H9 (cell line): Measurements from ENCODE around the gene INSYN1. TPM values are rescaled to one million over a fixed set of nuclear protein-coding genes. Genes with fewer than 3 reads are reported as not detected.
A peak's percentile ranks its signal among the peaks of the same experiment; 100 is the strongest.

Source experiments
- DNase-seq: peaks from one replicate; pipeline ENCODE4 v3.0.0-alpha.2; 2017
- H2AFZ ChIP-seq: one replicate; pipeline ENCODE4 v1.6.1; 2013; ENCODE audit warnings: mild to moderate bottlenecking, low read length, control low read depth, moderate library complexity
- H2AK5ac ChIP-seq: 2 replicates; pipeline ENCODE4 v1.6.1; 2013; ENCODE audit warnings: low read length, control low read depth, mixed read lengths; ENCODE audit not compliant: insufficient read length
- H2BK120ac ChIP-seq: one replicate; pipeline ENCODE4 v1.6.1; 2013; ENCODE audit warnings: low read depth, mild to moderate bottlenecking, low read length, control low read depth, inconsistent platforms; ENCODE audit not compliant: poor library complexity, severe bottlenecking
- H2BK12ac ChIP-seq: 2 replicates; pipeline ENCODE4 v1.6.1; 2013; ENCODE audit warnings: low read length, control low read depth, mixed read lengths, low read depth; ENCODE audit not compliant: insufficient read length
- H2BK15ac ChIP-seq: 2 replicates; pipeline ENCODE4 v1.6.1; 2013; ENCODE audit warnings: low read depth, low read length, control low read depth
- H2BK20ac ChIP-seq: one replicate; pipeline ENCODE4 v1.6.1; 2013; ENCODE audit warnings: low read depth, mild to moderate bottlenecking, low read length, control low read depth, inconsistent platforms; ENCODE audit not compliant: poor library complexity, severe bottlenecking
- H2BK5ac ChIP-seq: 2 replicates; pipeline ENCODE4 v1.6.1; 2013; ENCODE audit warnings: low read length, control low read depth, mixed read lengths; ENCODE audit not compliant: insufficient read length
- H3K14ac ChIP-seq: 2 replicates; pipeline ENCODE4 v1.6.1; 2013; ENCODE audit warnings: low read length, control low read depth; ENCODE audit not compliant: insufficient read depth
- H3K18ac ChIP-seq: 2 replicates; pipeline ENCODE4 v1.6.1; 2013; ENCODE audit warnings: low read depth, mild to moderate bottlenecking, mixed read lengths, low read length, control low read depth; ENCODE audit not compliant: insufficient read length
- H3K23ac ChIP-seq: 2 replicates; pipeline ENCODE4 v1.6.1; 2013; ENCODE audit warnings: low read length, control low read depth, mixed read lengths, low read depth; ENCODE audit not compliant: insufficient read length
- H3K23me2 ChIP-seq: 2 replicates; pipeline ENCODE4 v1.6.1; 2013; ENCODE audit warnings: low read depth, mild to moderate bottlenecking, mixed read lengths, low read length, control low read depth; ENCODE audit not compliant: insufficient read length, poor library complexity, severe bottlenecking
- H3K27ac ChIP-seq: 2 replicates; pipeline ENCODE4 v1.5.1; 2013; ENCODE audit warnings: low read length, control low read depth, mixed read lengths, low read depth; ENCODE audit not compliant: insufficient read length
- H3K27me3 ChIP-seq: 2 replicates; pipeline ENCODE4 v1.6.1; 2013; ENCODE audit warnings: low read length, control low read depth, inconsistent platforms; ENCODE audit not compliant: insufficient read depth
- H3K4ac ChIP-seq: 2 replicates; pipeline ENCODE4 v1.6.1; 2013; ENCODE audit warnings: low read depth, mild to moderate bottlenecking, control low read depth, inconsistent platforms, low read length, moderate library complexity
- H3K4me1 ChIP-seq: 2 replicates; pipeline ENCODE4 v1.6.1; 2013; ENCODE audit warnings: low read length, control low read depth, inconsistent platforms; ENCODE audit not compliant: insufficient read depth
- H3K4me2 ChIP-seq: 2 replicates; pipeline ENCODE4 v1.6.1; 2013; ENCODE audit warnings: low read length, control low read depth, mixed read lengths; ENCODE audit not compliant: insufficient read length, insufficient read depth
- H3K56ac ChIP-seq: 2 replicates; pipeline ENCODE4 v1.6.1; 2013; ENCODE audit warnings: low read depth, mild to moderate bottlenecking, mixed read lengths, low read length, control low read depth; ENCODE audit not compliant: insufficient read length
- H3K79me1 ChIP-seq: 2 replicates; pipeline ENCODE4 v1.6.1; 2013; ENCODE audit warnings: low read depth, mild to moderate bottlenecking, moderate library complexity, low read length, control low read depth, inconsistent platforms; ENCODE audit not compliant: insufficient read depth, poor library complexity, severe bottlenecking
- H3K79me2 ChIP-seq: 2 replicates; pipeline ENCODE4 v1.6.1; 2013; ENCODE audit warnings: low read length, control low read depth, inconsistent platforms; ENCODE audit not compliant: insufficient read depth
- H3K9ac ChIP-seq: 2 replicates; pipeline ENCODE4 v1.6.1; 2013; ENCODE audit warnings: low read length, control low read depth, mixed read lengths; ENCODE audit not compliant: insufficient read length; ENCODE audit errors: extremely low read depth
- H3K9me3 ChIP-seq: one replicate; pipeline ENCODE4 v1.6.1; 2013; ENCODE audit warnings: low read depth, low read length, inconsistent platforms; ENCODE audit not compliant: control insufficient read depth
- H3T11ph ChIP-seq: one replicate; pipeline ENCODE4 v1.6.1; 2013; ENCODE audit warnings: mild to moderate bottlenecking, low read length, control low read depth, inconsistent platforms
- H4K20me1 ChIP-seq: one replicate; pipeline ENCODE4 v1.6.1; 2013; ENCODE audit not compliant: control insufficient read depth, insufficient read length, insufficient read depth
- H4K5ac ChIP-seq: 2 replicates; pipeline ENCODE4 v1.6.1; 2013; ENCODE audit warnings: low read depth, mild to moderate bottlenecking, mixed read lengths, low read length, control low read depth; ENCODE audit not compliant: insufficient read length
- H4K8ac ChIP-seq: replicated peaks from 2 replicates; pipeline ENCODE4 v1.6.1; 2013; ENCODE audit warnings: low read length, control low read depth, mixed read lengths, low read depth; ENCODE audit not compliant: insufficient read length
- H4K91ac ChIP-seq: 2 replicates; pipeline ENCODE4 v1.6.1; 2013; ENCODE audit warnings: low read depth, mild to moderate bottlenecking, moderate library complexity, mixed read lengths, low read length, control low read depth; ENCODE audit not compliant: insufficient read length
- H3K27ac Mint-ChIP-seq, 3 experiments: 2 replicates in 2 of 3; 3 replicates in 1 of 3; pipeline ENCODE4 v1.8.0; 2020 to 2021; ENCODE audit warnings: mixed read lengths in 3 of 3, mild to moderate bottlenecking in 1 of 3, moderate library complexity in 1 of 3
- H3K27me3 Mint-ChIP-seq: 2 replicates; pipeline ENCODE4 v1.8.0; 2021; ENCODE audit warnings: low read depth, mild to moderate bottlenecking, moderate library complexity, mixed read lengths
- H3K36me3 Mint-ChIP-seq, 3 experiments: 2 replicates in 2 of 3; 3 replicates in 1 of 3; pipeline ENCODE4 v1.8.0; 2020 to 2021; ENCODE audit warnings: low read depth in 3 of 3, mixed read lengths in 3 of 3; ENCODE audit not compliant: insufficient read depth in 1 of 3
- H3K4me1 Mint-ChIP-seq, 2 experiments: 2 replicates each; pipeline ENCODE4 v1.8.0; 2020; ENCODE audit warnings: mixed read lengths in 2 of 2
- H3K4me3 Mint-ChIP-seq, 2 experiments: 2 replicates in 1 of 2; 3 replicates in 1 of 2; pipeline ENCODE4 v1.8.0; 2020 to 2021; ENCODE audit warnings: mild to moderate bottlenecking in 2 of 2, mixed read lengths in 2 of 2, moderate library complexity in 1 of 2
- H3K9me3 Mint-ChIP-seq, 2 experiments: 2 replicates in 1 of 2; 3 replicates in 1 of 2; pipeline ENCODE4 v1.8.0; 2020; ENCODE audit warnings: mild to moderate bottlenecking in 2 of 2, mixed read lengths in 2 of 2, moderate library complexity in 1 of 2
- WGBS: extraction: QIAGEN DNeasy Blood & Tissue Kit; methylation state at CpG from one replicate; pipeline ENCODE4 v1.1.7; 2013; ENCODE audit warnings: missing lambda C conversion rate, low lambda C conversion rate, mixed read lengths; ENCODE audit not compliant: insufficient read length; ENCODE audit errors: extremely low coverage; 5-methylcytosine and 5-hydroxymethylcytosine counted together
- total RNA-seq: library from RNA; stranded (reverse); gene quantifications from 2 replicates; pipeline ENCODE4 v1.2.1, GENCODE V29; 2021
- TF ChIP-seq, protein P1 (sequence below): fragments of 200-600 bp; sonication (generic); conservative IDR thresholded peaks from 3 replicates; pipeline ENCODE4 v1.8.0; 2021; ENCODE audit warnings: antibody characterized with exemption, mild to moderate bottlenecking

The INSYN1 gene
- total RNA-seq, 1 experiment from 2014 or later: 1.9 TPM

DNA sequence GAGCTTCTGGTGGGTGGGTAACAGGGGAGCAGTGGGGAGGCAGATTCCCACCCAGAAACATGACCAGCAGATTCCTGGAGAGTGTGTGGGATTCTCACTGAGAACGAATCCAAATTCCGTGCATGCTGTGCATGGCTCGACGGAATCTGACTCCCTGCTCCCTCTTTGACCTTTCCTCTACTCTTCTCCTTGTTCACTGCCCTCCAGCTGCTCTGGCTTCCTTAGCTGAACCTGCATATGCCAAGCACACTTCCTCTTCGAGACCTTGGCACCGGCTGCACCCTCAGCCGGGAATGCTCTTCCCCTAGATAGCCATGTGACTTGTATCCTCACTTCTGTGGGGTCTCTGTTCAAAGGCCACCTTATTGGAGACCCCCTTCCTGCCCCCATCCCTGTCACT lies 6.3 kb downstream of the INSYN1 start:
- H3K79me2 ChIP-seq: no peaks in the 10 kb centered on the region
- no peak overlapping the region for H2BK12ac ChIP-seq
- no peak overlapping the region for H4K5ac ChIP-seq
- no peak for DNase-seq
- no peaks in the 10 kb centered on the region for H4K20me1 ChIP-seq
- H3K4me2 ChIP-seq: no peak overlapping the region
- H3K27me3 ChIP-seq: no peaks in the 10 kb centered on the region
- H3K4ac ChIP-seq: no peak overlapping the region
- peaks cover 5% of the 10 kb centered on the region for H3K4me1 ChIP-seq
- H3K27ac Mint-ChIP-seq: no peak overlapping the region; a peak in 1 of 7 replicates
- no CpG with 5 or more reads among the region's 7 CpGs for WGBS
- no peak overlapping the region for H3K27ac ChIP-seq
- peaks cover 4% of the 10 kb centered on the region for H3K23me2 ChIP-seq
- H3K9me3 ChIP-seq: no peaks in the 10 kb centered on the region
- no peak overlapping the region for H3K9ac ChIP-seq
- H3K36me3 Mint-ChIP-seq: no peaks in the 10 kb centered on the region; a peak in 1 of 7 replicates
- H3K4me3 Mint-ChIP-seq: no peak overlapping the region
- TF ChIP-seq, protein P1, sequence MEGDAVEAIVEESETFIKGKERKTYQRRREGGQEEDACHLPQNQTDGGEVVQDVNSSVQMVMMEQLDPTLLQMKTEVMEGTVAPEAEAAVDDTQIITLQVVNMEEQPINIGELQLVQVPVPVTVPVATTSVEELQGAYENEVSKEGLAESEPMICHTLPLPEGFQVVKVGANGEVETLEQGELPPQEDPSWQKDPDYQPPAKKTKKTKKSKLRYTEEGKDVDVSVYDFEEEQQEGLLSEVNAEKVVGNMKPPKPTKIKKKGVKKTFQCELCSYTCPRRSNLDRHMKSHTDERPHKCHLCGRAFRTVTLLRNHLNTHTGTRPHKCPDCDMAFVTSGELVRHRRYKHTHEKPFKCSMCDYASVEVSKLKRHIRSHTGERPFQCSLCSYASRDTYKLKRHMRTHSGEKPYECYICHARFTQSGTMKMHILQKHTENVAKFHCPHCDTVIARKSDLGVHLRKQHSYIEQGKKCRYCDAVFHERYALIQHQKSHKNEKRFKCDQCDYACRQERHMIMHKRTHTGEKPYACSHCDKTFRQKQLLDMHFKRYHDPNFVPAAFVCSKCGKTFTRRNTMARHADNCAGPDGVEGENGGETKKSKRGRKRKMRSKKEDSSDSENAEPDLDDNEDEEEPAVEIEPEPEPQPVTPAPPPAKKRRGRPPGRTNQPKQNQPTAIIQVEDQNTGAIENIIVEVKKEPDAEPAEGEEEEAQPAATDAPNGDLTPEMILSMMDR: no peak
- peaks cover 43 to 53% of the 10 kb centered on the region in 2 experiments for H3K4me1 Mint-ChIP-seq
- H2BK120ac ChIP-seq: no peak overlapping the region
- no peak overlapping the region for H2BK5ac ChIP-seq
- no peaks in the 10 kb centered on the region for H3K79me1 ChIP-seq
- peaks cover 28% of the 10 kb centered on the region for H3K27me3 Mint-ChIP-seq
- H3K9me3 Mint-ChIP-seq: no peaks in the 10 kb centered on the region; a peak in 1 of 5 replicates
- H2BK20ac ChIP-seq: no peak overlapping the region
- no peak overlapping the region for H3K18ac ChIP-seq
- no peak overlapping the region for H3K56ac ChIP-seq
- no peak overlapping the region for H2AK5ac ChIP-seq
- no peak overlapping the region for H3K23ac ChIP-seq
- H3K14ac ChIP-seq: 0 out of 2 replicates have a peak overlapping the region, but pooled peaks have one; percentile 6
- H4K8ac ChIP-seq: no peak overlapping the region
- H3T11ph ChIP-seq: no peak overlapping the region
- no peak overlapping the region for H2BK15ac ChIP-seq
- H2AFZ ChIP-seq: no peak overlapping the region
- no peak overlapping the region for H4K91ac ChIP-seq
